IMR-90 (cell line): ENCODE data around the gene ASAH2. TPM values are rescaled to one million over a fixed set of nuclear protein-coding genes. Genes with fewer than 3 reads are reported as not detected.

Experiments
- ATAC-seq: fragments of 200-7000 bp; cut with Tn5 transposase; 2 replicates; pipeline ENCODE4 v1.9.1; 2020; ENCODE audit warnings: low read depth, mild to moderate bottlenecking, moderate library complexity
- BruUV-seq: library from RNA; stranded (reverse); fragments of 400-500 nt; replicated peaks from 2 replicates; lab custom pipeline; 2021; lab: Mats Ljungman, UMichigan
- CTCF ChIA-PET: fragments of 300-600 bp; formaldehyde crosslinking; extraction: SDS; loops from one replicate; lab custom pipeline; 2021; ENCODE audit warnings: antibody characterized with exemption; lab: Yijun Ruan, JAX
- POLR2A ChIA-PET: fragments of 300-600 bp; sonication (Branson Sonifier 250); formaldehyde crosslinking; loops from one replicate; lab custom pipeline; 2022; ENCODE audit warnings: antibody characterized with exemption; ENCODE audit not compliant: unreplicated experiment; lab: Charles Lee
- DNase-seq: peaks from one replicate; pipeline ENCODE4 v3.0.0; 2013
- H2AFZ ChIP-seq: replicated peaks from 2 replicates; pipeline ENCODE3; 2013; ENCODE audit warnings: low read length, mild to moderate bottlenecking; ENCODE audit not compliant: poor library complexity
- H2AK5ac ChIP-seq: 2 replicates; pipeline ENCODE4 v1.6.1; 2013; ENCODE audit warnings: low read depth, low read length, inconsistent platforms
- H2AK9ac ChIP-seq: replicated peaks from 2 replicates; pipeline ENCODE3; 2013; ENCODE audit warnings: mild to moderate bottlenecking, low read depth, low read length, moderate library complexity; ENCODE audit not compliant: poor library complexity
- H2BK120ac ChIP-seq: 2 replicates; pipeline ENCODE4 v1.6.1; 2013; ENCODE audit warnings: low read depth, low read length, inconsistent platforms
- H2BK15ac ChIP-seq: 3 replicates; pipeline ENCODE4 v1.6.1; 2013; ENCODE audit warnings: low read depth, low read length, inconsistent platforms
- H2BK20ac ChIP-seq: 2 replicates; pipeline ENCODE4 v1.6.1; 2013; ENCODE audit warnings: low read depth, mild to moderate bottlenecking, inconsistent platforms, low read length, moderate library complexity
- H2BK5ac ChIP-seq: 2 replicates; pipeline ENCODE4 v1.6.1; 2013; ENCODE audit warnings: mild to moderate bottlenecking, low read depth, low read length, inconsistent platforms; ENCODE audit not compliant: poor library complexity, severe bottlenecking
- H3K14ac ChIP-seq: replicated peaks from 2 replicates; pipeline ENCODE4 v1.6.1; 2013; ENCODE audit warnings: low read depth, low read length, inconsistent platforms
- H3K18ac ChIP-seq: 2 replicates; pipeline ENCODE4 v1.6.1; 2013; ENCODE audit warnings: low read depth, low read length, control low read depth
- H3K23ac ChIP-seq: 2 replicates; pipeline ENCODE4 v1.6.1; 2013; ENCODE audit warnings: low read depth, low read length, inconsistent platforms
- H3K27ac ChIP-seq: 2 replicates; pipeline ENCODE4 v1.5.1; 2013; ENCODE audit warnings: mild to moderate bottlenecking, control low read depth, low read length; ENCODE audit not compliant: insufficient read depth
- H3K27me3 ChIP-seq: 2 replicates; pipeline ENCODE4 v1.6.1; 2013; ENCODE audit warnings: low read length; ENCODE audit not compliant: control insufficient read depth, insufficient read depth
- H3K36me3 ChIP-seq: 2 replicates; pipeline ENCODE4 v1.6.1; 2013; ENCODE audit warnings: low read length, mixed read lengths; ENCODE audit not compliant: control insufficient read depth, insufficient read depth
- H3K4ac ChIP-seq: 2 replicates; pipeline ENCODE4 v1.6.1; 2013; ENCODE audit warnings: low read depth, low read length, inconsistent platforms
- H3K4me1 ChIP-seq: 2 replicates; pipeline ENCODE4 v1.6.1; 2013; ENCODE audit warnings: low read length, mixed read lengths; ENCODE audit not compliant: control insufficient read depth, insufficient read depth
- H3K4me2 ChIP-seq: 2 replicates; pipeline ENCODE4 v1.6.1; 2013; ENCODE audit warnings: low read depth, mild to moderate bottlenecking, control low read depth, low read length, moderate library complexity
- H3K4me3 ChIP-seq: 2 replicates; pipeline ENCODE4 v1.5.1; 2013; ENCODE audit warnings: low read depth, mild to moderate bottlenecking, control low read depth, low read length, moderate library complexity; ENCODE audit not compliant: insufficient read depth
- H3K56ac ChIP-seq: 2 replicates; pipeline ENCODE4 v1.6.1; 2013; ENCODE audit warnings: low read length, inconsistent platforms; ENCODE audit not compliant: insufficient read depth; ENCODE audit errors: extremely low read depth
- H3K79me1 ChIP-seq, 2 experiments: 2 replicates each; pipeline ENCODE4 v1.6.1; 2013; ENCODE audit warnings: low read length in 2 of 2, inconsistent platforms in 1 of 2, low read depth in 1 of 2
- H3K9ac ChIP-seq: 2 replicates; pipeline ENCODE4 v1.6.1; 2013; ENCODE audit warnings: low read depth, low read length, control low read depth
- H3K9me1 ChIP-seq: 2 replicates; pipeline ENCODE4 v1.6.1; 2013; ENCODE audit warnings: low read length, inconsistent platforms; ENCODE audit not compliant: insufficient read depth
- H3K9me3 ChIP-seq: 2 replicates; pipeline ENCODE4 v1.6.1; 2013; ENCODE audit warnings: low read length; ENCODE audit not compliant: control insufficient read depth, insufficient read depth
- H4K20me1 ChIP-seq: 2 replicates; pipeline ENCODE4 v1.6.1; 2013; ENCODE audit warnings: low read length, inconsistent platforms; ENCODE audit not compliant: insufficient read depth
- H4K5ac ChIP-seq: 2 replicates; pipeline ENCODE4 v1.6.1; 2013; ENCODE audit warnings: mild to moderate bottlenecking, low read depth, low read length, control low read depth
- H4K8ac ChIP-seq, 2 experiments: 2 replicates each; pipeline ENCODE4 v1.6.1; 2013; ENCODE audit warnings: low read depth in 2 of 2, low read length in 2 of 2, control low read depth in 1 of 2, inconsistent platforms in 1 of 2
- H4K91ac ChIP-seq: 2 replicates; pipeline ENCODE4 v1.6.1; 2013; ENCODE audit warnings: low read depth, low read length, inconsistent platforms; ENCODE audit not compliant: insufficient read depth
- BHLHE40 ChIP-seq: fragments of 150-350 bp; IDR thresholded peaks from 2 replicates; pipeline ENCODE4 v1.6.1; 2016; ENCODE audit warnings: mild to moderate bottlenecking, low read depth, low read length
- CHD1 ChIP-seq: IDR thresholded peaks from 2 replicates; pipeline ENCODE4 v1.6.1; 2012; ENCODE audit warnings: low read depth, low read length, improper control_type of control experiment
- FOS ChIP-seq: fragments of 150-350 bp; IDR thresholded peaks from 2 replicates; pipeline ENCODE4 v1.6.1; 2016; ENCODE audit warnings: low read depth, low read length
- MAFK ChIP-seq: IDR thresholded peaks from 2 replicates; pipeline ENCODE4 v1.6.1; 2012; ENCODE audit warnings: low read depth, low read length, improper control_type of control experiment
- MAZ ChIP-seq: IDR thresholded peaks from 2 replicates; pipeline ENCODE4 v1.6.1; 2012; ENCODE audit warnings: low read depth, mild to moderate bottlenecking, low read length, improper control_type of control experiment, moderate library complexity, borderline replicate concordance
- POLR2A ChIP-seq: IDR thresholded peaks from 2 replicates; pipeline ENCODE4 v1.6.1; 2012; ENCODE audit warnings: mild to moderate bottlenecking, low read depth, low read length
- RAD21 ChIP-seq: IDR thresholded peaks from 2 replicates; pipeline ENCODE4 v1.6.1; 2012; ENCODE audit warnings: low read length, improper control_type of control experiment
- SMC3 ChIP-seq: fragments of 150-350 bp; IDR thresholded peaks from 2 replicates; pipeline ENCODE4 v1.6.1; 2016; ENCODE audit warnings: low read depth, mild to moderate bottlenecking, antibody characterized with exemption, low read length, moderate library complexity
- WGBS, 2 experiments: methylation state at CpG; one replicate each; pipeline versions ENCODE4 v1.1.5 to v1.1.7; 2013; ENCODE audit warnings: missing lambda C conversion rate in 2 of 2; ENCODE audit not compliant: insufficient read length in 1 of 2; ENCODE audit errors: extremely low coverage in 2 of 2; 5-methylcytosine and 5-hydroxymethylcytosine counted together
- dilution Hi-C: fragments of 300-500 bp; cut with HindIII; formaldehyde crosslinking; loops from one replicate; pipeline ENCODE4 v1.14.3; 2018; ENCODE audit warnings: low sequenced_read_pairs; ENCODE audit not compliant: unreplicated experiment
- in situ Hi-C: fragments of 300-500 bp; cut with MboI; formaldehyde crosslinking; loops from 3 replicates; pipeline ENCODE4 v1.14.3; 2019; ENCODE audit warnings: low sequenced_read_pairs, inconsistent platforms, mixed read lengths
- intact Hi-C: fragments of 100-400 bp; cut with micrococcal nuclease; formaldehyde crosslinking; loops from 2 replicates; pipeline ENCODE4 v1.10.0; 2022
- polyA plus RNA-seq, 3 experiments: library from polyadenylated mRNA; depleted of rRNA; stranded (reverse); fragments of >200 nt; gene quantifications; 2 replicates each; pipeline ENCODE4 v1.2.3, GENCODE V29; 2012; ENCODE audit warnings: low replicate concordance in 1 of 3
- total RNA-seq: library from RNA; depleted of rRNA; stranded (reverse); fragments of >200 nt; gene quantifications from 2 replicates; pipeline ENCODE4 v1.2.3, GENCODE V29; 2012
- TF ChIP-seq, protein P1 (sequence below): fragments of 150-350 bp; IDR thresholded peaks from 2 replicates; pipeline ENCODE4 v1.6.1; 2017; ENCODE audit warnings: mild to moderate bottlenecking, antibody characterized with exemption, low read length, low read depth
- TF ChIP-seq, protein P2 (sequence below): fragments of 150-350 bp; IDR thresholded peaks from 2 replicates; pipeline ENCODE4 v1.6.1; 2016; ENCODE audit warnings: low read depth, mild to moderate bottlenecking, low read length, moderate library complexity, borderline replicate concordance

The ASAH2 gene
- total and polyA plus RNA-seq, 2 of the 4 experiments (the other 2 are of a cell fraction) = 0.18 to 0.31 TPM

DNA sequence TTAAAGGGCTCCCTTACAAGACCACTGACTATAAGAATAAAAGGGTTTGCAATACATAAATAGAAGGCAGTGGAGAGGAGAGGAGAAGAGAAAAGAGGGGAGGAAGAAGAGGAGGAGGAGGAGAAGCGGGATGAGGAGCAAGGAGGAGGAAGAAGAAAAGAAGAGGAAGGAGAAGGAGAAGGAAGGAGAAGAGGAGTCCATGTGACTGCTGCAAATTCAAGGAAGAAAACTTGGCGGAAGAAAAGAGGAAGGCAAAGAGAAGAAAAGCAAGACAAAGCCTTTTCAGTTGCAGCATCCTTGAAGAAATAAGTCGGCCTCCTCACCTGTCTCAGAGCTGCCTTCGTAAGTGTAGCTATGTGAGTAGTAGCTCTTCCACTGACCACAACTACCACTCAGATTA, 22.6 kb downstream of the ASAH2 start:
- 60% methylated on average over 1 of the region's 4 CpGs; no CpG with 5 or more reads in 1 of the 2 experiments for WGBS, 2 experiments
- Histone ChIP-seq H4K8ac (no peak overlapping the region), H3K9me3 (no peaks in the 10 kb centered on the region), H3K9me1 (no peaks in the 10 kb centered on the region), H3K27ac (no peak overlapping the region), H3K9ac (no peak overlapping the region), H3K27me3 (peaks cover 28% of the 10 kb centered on the region), H2BK5ac (no peak overlapping the region), H2AFZ (no peak overlapping the region), H4K5ac (no peak overlapping the region), H2BK120ac (no peak overlapping the region), H3K18ac (no peak overlapping the region), H3K4ac (no peak overlapping the region), H2AK5ac (no peak overlapping the region), H3K4me3 (no peak overlapping the region), H3K56ac (no peak overlapping the region), H3K79me1 (no peaks in the 10 kb centered on the region), H4K91ac (no peak overlapping the region), H3K36me3 (no peaks in the 10 kb centered on the region), H2BK15ac (no peak overlapping the region), H3K14ac (no peak overlapping the region), H3K4me1 (no peaks in the 10 kb centered on the region), H4K20me1 (no peaks in the 10 kb centered on the region), H2BK20ac (no peak overlapping the region), H2AK9ac (no peak overlapping the region), H3K4me2 (no peak overlapping the region), H3K23ac (no peak overlapping the region)
- POLR2A ChIA-PET = no interaction called here
- CTCF ChIA-PET = no interaction called here
- TF ChIP-seq MAZ (no peak), FOS (no peak), CHD1 (no peak), MAFK (no peak), POLR2A (no peak), RAD21 (no peak), SMC3 (no peak), BHLHE40 (no peak)
- TF ChIP-seq, protein P1, sequence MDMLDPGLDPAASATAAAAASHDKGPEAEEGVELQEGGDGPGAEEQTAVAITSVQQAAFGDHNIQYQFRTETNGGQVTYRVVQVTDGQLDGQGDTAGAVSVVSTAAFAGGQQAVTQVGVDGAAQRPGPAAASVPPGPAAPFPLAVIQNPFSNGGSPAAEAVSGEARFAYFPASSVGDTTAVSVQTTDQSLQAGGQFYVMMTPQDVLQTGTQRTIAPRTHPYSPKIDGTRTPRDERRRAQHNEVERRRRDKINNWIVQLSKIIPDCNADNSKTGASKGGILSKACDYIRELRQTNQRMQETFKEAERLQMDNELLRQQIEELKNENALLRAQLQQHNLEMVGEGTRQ = no peak
- TF ChIP-seq, protein P2, sequence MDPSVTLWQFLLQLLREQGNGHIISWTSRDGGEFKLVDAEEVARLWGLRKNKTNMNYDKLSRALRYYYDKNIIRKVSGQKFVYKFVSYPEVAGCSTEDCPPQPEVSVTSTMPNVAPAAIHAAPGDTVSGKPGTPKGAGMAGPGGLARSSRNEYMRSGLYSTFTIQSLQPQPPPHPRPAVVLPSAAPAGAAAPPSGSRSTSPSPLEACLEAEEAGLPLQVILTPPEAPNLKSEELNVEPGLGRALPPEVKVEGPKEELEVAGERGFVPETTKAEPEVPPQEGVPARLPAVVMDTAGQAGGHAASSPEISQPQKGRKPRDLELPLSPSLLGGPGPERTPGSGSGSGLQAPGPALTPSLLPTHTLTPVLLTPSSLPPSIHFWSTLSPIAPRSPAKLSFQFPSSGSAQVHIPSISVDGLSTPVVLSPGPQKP = no peak
- dilution Hi-C loops = no loop called here
- ATAC-seq = no peak
- BruUV-seq = no TSS peak
- intact Hi-C loops = loop anchor here (10.0 kb wide), 1 partner anchor 396 kb away; the partner anchor contains the start of gene SGMS1
- in situ Hi-C loops = no loop called here
- DNase-seq = no peak
